ENCODE results near the gene COL26A1.

COL26A1 gene

DNA sequence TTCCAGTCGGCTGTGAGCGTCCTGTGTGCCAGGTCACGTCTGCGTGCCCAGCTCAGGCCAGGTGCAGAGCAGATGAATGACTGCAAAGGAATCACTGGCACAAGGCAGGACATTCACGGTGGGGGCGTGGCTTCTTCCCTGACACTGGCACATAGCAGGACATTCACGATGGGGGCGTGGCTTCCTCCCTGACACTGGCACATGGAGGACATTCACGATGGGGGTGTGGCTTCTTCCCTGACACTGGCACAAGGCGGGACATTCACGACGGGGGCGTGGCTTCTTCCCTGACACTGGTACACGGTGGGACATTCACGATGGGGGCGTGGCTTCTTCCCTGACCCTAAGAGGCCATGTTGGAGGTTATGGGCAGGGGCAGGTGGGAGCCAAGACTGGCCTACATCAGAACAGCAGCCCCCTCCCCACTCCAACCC is 202.1 kb downstream of the COL26A1 start:
- Histone ChIP-seq H3K4me1 (ENCODE audit: control insufficient read depth, insufficient read depth, low read length) (peaks cover 7% of the 10 kb centered on the region), H3K4me3 (ENCODE audit: low read length) (no peak overlapping the region), H3K9me3 (ENCODE audit: control insufficient read depth, low read length) (no peaks in the 10 kb centered on the region), H3K36me3 (ENCODE audit: control insufficient read depth, insufficient read depth, low read length) (no peaks in the 10 kb centered on the region), H3K27me3 (ENCODE audit: control insufficient read depth, insufficient read depth, low read length) (peaks cover 4% of the 10 kb centered on the region), H3K9ac (ENCODE audit: low read length) (no peak overlapping the region)

DNA sequence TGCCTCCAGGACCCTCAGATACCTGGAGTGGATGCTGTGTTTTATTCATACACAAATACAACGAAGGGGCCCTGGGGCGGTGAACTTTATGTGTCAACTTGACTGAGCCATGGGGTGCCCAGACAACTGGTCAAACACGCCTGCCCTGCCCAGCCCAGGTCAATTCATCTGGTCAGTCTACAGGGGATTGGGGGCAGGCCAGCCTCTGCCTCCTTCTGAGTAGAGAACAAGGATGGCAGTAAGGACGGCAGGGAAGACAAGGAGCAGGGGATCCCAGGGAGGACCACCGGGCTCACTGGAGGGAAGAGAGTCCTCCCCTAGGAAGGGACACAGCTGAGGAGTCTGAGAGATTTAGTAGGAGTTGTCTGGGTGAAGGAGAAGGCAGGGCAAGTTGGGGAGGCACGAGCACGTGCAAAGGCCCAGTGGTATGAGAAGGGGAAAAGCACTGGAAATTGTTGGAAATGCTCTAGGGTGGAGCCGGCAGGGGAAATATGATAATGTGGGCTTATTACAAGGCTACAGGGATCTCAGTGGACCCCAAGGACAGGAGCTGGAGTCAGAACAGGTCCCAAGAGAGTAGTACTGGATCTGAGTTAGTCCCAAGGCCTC is 203.0 kb downstream of the COL26A1 start:
- no peak overlapping the region for H3K4me3 ChIP-seq (ENCODE audit: low read length)
- H3K9ac ChIP-seq (ENCODE audit: low read length) = no peak overlapping the region
- no peaks in the 10 kb centered on the region for H3K36me3 ChIP-seq (ENCODE audit: control insufficient read depth, insufficient read depth, low read length)
- H3K27me3 ChIP-seq (ENCODE audit: control insufficient read depth, insufficient read depth, low read length) = peaks cover 4% of the 10 kb centered on the region
- H3K9me3 ChIP-seq (ENCODE audit: control insufficient read depth, low read length) = no peaks in the 10 kb centered on the region
- peaks cover 6% of the 10 kb centered on the region for H3K4me1 ChIP-seq (ENCODE audit: control insufficient read depth, insufficient read depth, low read length)

DNA sequence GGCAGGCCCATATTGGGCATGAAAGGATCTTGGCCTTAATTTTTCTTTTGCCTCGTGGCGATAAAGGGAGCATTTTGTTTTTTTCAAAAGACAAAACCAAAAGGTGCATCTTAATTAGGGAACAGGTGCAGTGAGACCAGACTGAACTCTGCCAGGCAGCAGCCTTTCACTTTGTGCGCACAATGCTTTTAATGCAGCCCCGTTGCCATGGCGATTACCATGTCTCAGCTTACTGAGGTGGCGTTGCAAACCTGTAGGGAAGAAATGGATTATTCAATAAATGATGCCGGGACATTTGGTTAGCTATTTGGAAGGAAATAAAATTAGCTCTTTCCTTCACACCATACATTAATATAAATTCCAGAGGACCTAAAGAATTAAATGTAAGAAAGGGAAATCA is 204.6 kb downstream of the COL26A1 start:
- H3K4me3 ChIP-seq (ENCODE audit: low read length) = no peak overlapping the region
- no peaks in the 10 kb centered on the region for H3K4me1 ChIP-seq (ENCODE audit: control insufficient read depth, insufficient read depth, low read length)
- H3K9ac ChIP-seq (ENCODE audit: low read length) = no peak overlapping the region
- H3K27me3 ChIP-seq (ENCODE audit: control insufficient read depth, insufficient read depth, low read length) = peaks cover 4% of the 10 kb centered on the region
- no peaks in the 10 kb centered on the region for H3K36me3 ChIP-seq (ENCODE audit: control insufficient read depth, insufficient read depth, low read length)
- H3K9me3 ChIP-seq (ENCODE audit: control insufficient read depth, low read length) = no peaks in the 10 kb centered on the region

DNA sequence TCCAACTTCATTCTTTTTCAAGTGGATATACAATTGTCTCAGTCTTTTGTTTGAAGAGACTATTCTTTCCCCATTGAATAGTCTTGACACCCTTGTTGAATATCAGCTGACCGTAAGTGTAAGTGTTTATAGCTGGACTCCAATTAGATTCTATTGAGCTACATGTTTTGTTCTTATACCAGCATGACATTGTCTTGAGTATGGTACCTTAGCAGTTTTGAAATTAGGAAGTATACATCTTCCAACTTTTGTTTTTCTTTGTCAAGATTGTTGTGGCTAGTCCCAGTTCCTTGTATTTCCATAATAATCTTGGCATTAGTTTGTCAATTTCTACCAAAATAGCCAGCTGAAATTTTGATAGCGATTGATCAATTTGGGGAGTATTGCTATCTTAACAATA is 209.5 kb downstream of the COL26A1 start:
- no peak overlapping the region for H3K9ac ChIP-seq (ENCODE audit: low read length)
- H3K4me3 ChIP-seq (ENCODE audit: low read length) = no peak overlapping the region
- H3K27me3 ChIP-seq (ENCODE audit: control insufficient read depth, insufficient read depth, low read length) = no peaks in the 10 kb centered on the region
- H3K9me3 ChIP-seq (ENCODE audit: control insufficient read depth, low read length) = no peaks in the 10 kb centered on the region
- H3K36me3 ChIP-seq (ENCODE audit: control insufficient read depth, insufficient read depth, low read length) = no peaks in the 10 kb centered on the region
- H3K4me1 ChIP-seq (ENCODE audit: control insufficient read depth, insufficient read depth, low read length) = no peaks in the 10 kb centered on the region

DNA sequence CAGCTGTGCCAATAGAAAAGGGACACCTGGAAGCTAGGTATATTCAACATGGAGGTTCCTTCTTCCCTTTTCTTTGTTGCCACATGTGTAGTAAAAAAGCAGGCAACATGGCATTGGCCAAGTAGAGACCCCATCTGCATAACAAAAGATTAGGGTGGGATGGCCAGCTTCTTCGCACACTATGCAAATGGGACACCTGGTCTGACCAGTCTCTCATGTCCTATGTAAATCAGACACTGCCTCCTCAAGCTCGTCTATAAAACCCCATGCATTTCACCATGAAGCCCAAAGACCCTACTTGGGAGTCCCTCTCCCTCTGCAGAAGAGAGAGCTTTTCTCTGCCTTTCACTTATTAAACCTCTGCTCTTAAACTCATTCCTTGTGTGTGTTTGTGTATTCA is 212.5 kb downstream of the COL26A1 start:
- no peaks in the 10 kb centered on the region for H3K9me3 ChIP-seq (ENCODE audit: control insufficient read depth, low read length)
- no peaks in the 10 kb centered on the region for H3K36me3 ChIP-seq (ENCODE audit: control insufficient read depth, insufficient read depth, low read length)
- no peak overlapping the region for H3K4me3 ChIP-seq (ENCODE audit: low read length)
- no peaks in the 10 kb centered on the region for H3K27me3 ChIP-seq (ENCODE audit: control insufficient read depth, insufficient read depth, low read length)
- H3K9ac ChIP-seq (ENCODE audit: low read length) = no peak overlapping the region
- no peaks in the 10 kb centered on the region for H3K4me1 ChIP-seq (ENCODE audit: control insufficient read depth, insufficient read depth, low read length)

DNA sequence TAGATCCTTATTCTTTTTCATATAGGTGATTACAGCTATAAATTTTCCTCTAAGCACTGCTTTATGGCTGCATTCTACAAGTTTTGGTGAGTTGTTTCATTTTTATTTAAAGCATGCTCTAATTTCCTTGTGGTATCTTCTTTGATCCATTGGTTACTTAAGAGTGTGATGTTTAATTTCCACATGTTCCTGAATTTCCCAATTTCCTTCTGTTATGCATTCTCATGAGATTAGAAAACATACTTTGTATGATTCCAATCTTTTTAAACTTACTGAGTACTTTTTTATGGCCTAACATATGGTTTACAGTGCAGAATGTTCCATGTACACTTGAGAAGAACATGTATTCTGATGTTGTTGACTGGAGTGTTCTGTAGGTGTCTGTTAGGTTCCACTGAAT is 213.0 kb downstream of the COL26A1 start:
- Histone ChIP-seq H3K9ac (ENCODE audit: low read length) (no peak overlapping the region), H3K27me3 (ENCODE audit: control insufficient read depth, insufficient read depth, low read length) (no peaks in the 10 kb centered on the region), H3K36me3 (ENCODE audit: control insufficient read depth, insufficient read depth, low read length) (no peaks in the 10 kb centered on the region), H3K4me3 (ENCODE audit: low read length) (no peak overlapping the region), H3K4me1 (ENCODE audit: control insufficient read depth, insufficient read depth, low read length) (no peaks in the 10 kb centered on the region), H3K9me3 (ENCODE audit: control insufficient read depth, low read length) (no peaks in the 10 kb centered on the region)

DNA sequence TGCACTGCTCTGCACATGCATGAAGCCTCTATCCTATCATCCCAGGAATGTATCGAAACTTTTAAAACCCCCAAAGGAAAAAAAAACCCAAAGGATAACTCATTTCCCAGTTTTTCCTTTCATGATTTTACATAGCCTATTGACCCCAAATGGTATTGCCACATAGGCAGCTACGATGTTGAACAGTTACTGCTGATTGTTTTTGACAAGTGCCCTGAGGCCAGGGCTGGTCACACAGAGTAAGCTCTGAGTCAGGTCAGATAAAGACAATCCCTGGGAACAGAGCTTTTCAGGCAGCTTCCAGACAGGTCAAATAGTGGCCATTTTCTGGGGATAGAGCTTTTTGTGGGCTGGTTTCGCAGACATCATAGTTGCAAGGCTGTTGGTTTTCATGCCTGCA is 214.3 kb downstream of the COL26A1 start:
- H3K4me3 ChIP-seq (ENCODE audit: low read length) = no peak overlapping the region
- H3K9ac ChIP-seq (ENCODE audit: low read length) = no peak overlapping the region
- H3K27me3 ChIP-seq (ENCODE audit: control insufficient read depth, insufficient read depth, low read length) = no peaks in the 10 kb centered on the region
- no peaks in the 10 kb centered on the region for H3K36me3 ChIP-seq (ENCODE audit: control insufficient read depth, insufficient read depth, low read length)
- no peaks in the 10 kb centered on the region for H3K9me3 ChIP-seq (ENCODE audit: control insufficient read depth, low read length)
- no peaks in the 10 kb centered on the region for H3K4me1 ChIP-seq (ENCODE audit: control insufficient read depth, insufficient read depth, low read length)

DNA sequence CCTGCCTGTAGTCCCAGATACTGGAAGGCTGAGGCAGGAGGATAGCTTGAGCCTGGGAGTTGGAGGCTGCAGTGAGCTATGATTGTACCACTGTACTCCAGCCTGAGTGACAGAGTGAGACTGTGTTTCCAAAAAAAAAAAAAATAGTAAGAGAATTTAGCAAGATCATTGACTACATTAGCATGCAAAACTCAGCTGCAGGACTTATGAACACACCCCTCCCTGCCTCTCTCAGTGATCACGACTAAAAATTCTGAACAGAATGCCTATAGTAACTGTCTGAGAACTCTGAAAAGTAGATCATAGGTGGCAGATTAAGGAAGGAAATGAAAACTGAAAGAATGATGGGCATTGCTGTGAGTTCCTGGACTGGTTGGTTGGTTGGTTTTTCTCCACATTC is 215.9 kb downstream of the COL26A1 start:
- H3K4me3 ChIP-seq (ENCODE audit: low read length) = no peak overlapping the region
- H3K9ac ChIP-seq (ENCODE audit: low read length) = no peak overlapping the region
- H3K27me3 ChIP-seq (ENCODE audit: control insufficient read depth, insufficient read depth, low read length) = no peaks in the 10 kb centered on the region
- H3K36me3 ChIP-seq (ENCODE audit: control insufficient read depth, insufficient read depth, low read length) = no peaks in the 10 kb centered on the region
- no peaks in the 10 kb centered on the region for H3K4me1 ChIP-seq (ENCODE audit: control insufficient read depth, insufficient read depth, low read length)
- H3K9me3 ChIP-seq (ENCODE audit: control insufficient read depth, low read length) = no peaks in the 10 kb centered on the region

DNA sequence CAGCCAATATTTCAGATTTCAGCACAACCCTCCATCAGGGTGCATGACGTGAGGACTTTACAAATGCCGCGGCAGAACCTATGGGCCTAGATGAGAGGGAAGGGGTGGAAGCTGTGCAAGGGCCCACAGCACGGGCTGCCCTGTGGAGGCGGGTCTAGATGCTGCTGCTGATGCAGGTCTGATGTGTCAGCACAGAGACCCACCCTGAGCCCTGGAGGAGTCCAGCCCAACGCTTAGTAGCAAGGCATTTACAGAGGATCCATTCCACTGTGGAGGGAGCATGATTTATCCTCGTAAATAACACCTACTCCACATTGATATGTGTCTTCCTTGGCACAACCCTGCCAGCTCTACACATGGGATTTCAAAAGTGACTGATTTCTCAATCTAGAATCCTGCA is 217.9 kb downstream of the COL26A1 start:
- peaks cover 4% of the 10 kb centered on the region for H3K4me1 ChIP-seq (ENCODE audit: control insufficient read depth, insufficient read depth, low read length)
- H3K4me3 ChIP-seq (ENCODE audit: low read length) = no peak overlapping the region
- H3K9me3 ChIP-seq (ENCODE audit: control insufficient read depth, low read length) = no peaks in the 10 kb centered on the region
- no peaks in the 10 kb centered on the region for H3K36me3 ChIP-seq (ENCODE audit: control insufficient read depth, insufficient read depth, low read length)
- no peaks in the 10 kb centered on the region for H3K27me3 ChIP-seq (ENCODE audit: control insufficient read depth, insufficient read depth, low read length)
- no peak overlapping the region for H3K9ac ChIP-seq (ENCODE audit: low read length)

DNA sequence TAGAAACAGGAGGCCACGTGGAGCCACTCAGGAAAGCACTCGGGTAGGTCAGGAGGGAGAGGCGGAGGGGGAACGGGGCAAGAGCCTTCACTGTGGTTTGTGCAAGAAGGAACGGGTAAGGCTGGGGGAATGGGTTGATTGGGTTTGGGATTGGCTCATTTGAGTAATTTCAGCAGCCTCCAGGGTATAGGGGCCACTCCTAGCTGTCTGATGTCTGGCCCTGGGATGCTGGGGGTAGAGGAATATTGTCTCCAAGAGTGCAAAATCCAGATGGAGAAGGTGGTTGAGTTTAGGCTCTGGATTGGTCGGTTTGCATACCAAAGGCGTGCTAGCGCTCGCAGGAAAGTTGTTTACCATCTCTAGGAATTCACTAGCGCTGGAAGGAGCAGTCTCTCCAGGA is 219.2 kb downstream of the COL26A1 start:
- no peaks in the 10 kb centered on the region for H3K9me3 ChIP-seq (ENCODE audit: control insufficient read depth, low read length)

DNA sequence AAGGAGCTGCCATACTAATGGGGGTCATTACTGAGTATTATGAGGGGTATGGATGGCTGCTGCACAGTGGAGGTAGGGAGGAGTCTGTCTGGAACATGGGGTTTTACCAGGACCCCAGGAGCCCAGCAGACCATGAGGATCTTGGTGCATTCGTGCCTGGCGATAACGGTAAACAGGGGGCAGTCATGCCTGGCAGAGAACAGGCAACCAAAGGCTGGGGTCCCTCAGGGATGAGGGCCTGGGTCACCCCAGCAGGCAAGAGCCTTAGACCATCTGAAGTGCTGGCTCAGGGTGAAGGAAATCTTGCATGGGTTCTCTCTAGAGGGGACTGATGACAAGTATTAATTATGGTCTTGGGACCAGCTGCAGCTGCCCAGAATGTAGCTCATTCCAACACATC is 220.3 kb downstream of the COL26A1 start:
- Histone ChIP-seq H3K9me3 (ENCODE audit: control insufficient read depth, low read length) (no peaks in the 10 kb centered on the region), H3K4me3 (ENCODE audit: low read length) (no peak overlapping the region), H3K4me1 (ENCODE audit: control insufficient read depth, insufficient read depth, low read length) (peaks cover 10% of the 10 kb centered on the region), H3K9ac (ENCODE audit: low read length) (no peak overlapping the region), H3K36me3 (ENCODE audit: control insufficient read depth, insufficient read depth, low read length) (no peaks in the 10 kb centered on the region), H3K27me3 (ENCODE audit: control insufficient read depth, insufficient read depth, low read length) (no peaks in the 10 kb centered on the region)

More for the DNA sequence above, 219.2 kb downstream of the COL26A1 start:
- no peaks in the 10 kb centered on the region for H3K36me3 ChIP-seq (ENCODE audit: control insufficient read depth, insufficient read depth, low read length)
- no peak overlapping the region for H3K4me3 ChIP-seq (ENCODE audit: low read length)
- peaks cover 10% of the 10 kb centered on the region for H3K4me1 ChIP-seq (ENCODE audit: control insufficient read depth, insufficient read depth, low read length)
- no peak overlapping the region for H3K9ac ChIP-seq (ENCODE audit: low read length)
- H3K27me3 ChIP-seq (ENCODE audit: control insufficient read depth, insufficient read depth, low read length) = no peaks in the 10 kb centered on the region

DNA sequence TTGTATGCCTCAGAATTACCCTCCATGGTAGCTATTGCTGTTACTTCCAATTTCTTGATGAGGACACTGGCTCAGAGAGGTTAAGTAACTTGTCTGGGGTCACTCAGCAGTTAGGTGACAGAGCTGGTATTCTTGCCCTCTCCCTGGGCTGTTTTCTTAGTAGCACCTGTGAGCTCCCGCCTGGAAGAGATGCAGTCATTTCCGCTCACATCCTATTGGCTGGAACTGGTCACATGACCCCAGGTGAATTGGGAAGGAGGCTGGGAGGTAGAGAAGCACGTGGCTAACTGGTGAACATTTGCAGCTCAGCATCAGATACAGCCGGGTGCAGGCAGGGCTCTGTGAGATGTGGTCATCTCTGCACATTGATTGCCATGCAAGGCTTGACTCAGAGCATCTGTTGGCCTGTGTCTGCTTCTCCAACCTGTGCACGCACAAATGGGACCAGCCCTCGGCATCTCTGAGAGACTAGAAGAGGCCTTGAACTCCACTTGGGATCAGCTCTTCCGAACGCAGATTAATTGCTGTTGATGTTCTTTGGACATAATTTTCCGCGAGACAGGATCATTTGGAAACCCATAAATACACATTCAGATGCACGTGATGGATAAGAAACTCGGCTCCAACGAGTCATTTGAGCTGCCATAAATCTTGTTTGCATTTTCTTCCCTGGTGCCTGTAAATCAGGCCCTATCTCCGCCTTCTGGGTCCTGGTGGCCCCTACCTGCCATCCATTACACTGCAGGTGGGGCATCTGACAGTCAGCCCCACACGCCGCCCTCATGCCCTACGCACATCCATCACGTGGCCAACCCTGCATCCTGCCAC is 223.6 kb downstream of the COL26A1 start:
- Histone ChIP-seq H3K27me3 (ENCODE audit: control insufficient read depth, insufficient read depth, low read length) (no peaks in the 10 kb centered on the region), H3K9ac (ENCODE audit: low read length) (no peak overlapping the region), H3K36me3 (ENCODE audit: control insufficient read depth, insufficient read depth, low read length) (no peaks in the 10 kb centered on the region), H3K4me1 (ENCODE audit: control insufficient read depth, insufficient read depth, low read length) (peaks cover 10% of the 10 kb centered on the region), H3K9me3 (ENCODE audit: control insufficient read depth, low read length) (no peaks in the 10 kb centered on the region), H3K4me3 (ENCODE audit: low read length) (no peak overlapping the region)
